Prostate gland (tissue), 2 donors: ENCODE data around the gene ZNF420.

Experiments
- CTCF ChIP-seq, 4 experiments: fragments of 200-600 bp in 2 of 4; fragments of 450-650 bp in 2 of 4; sonication (generic) in 2 of 4; IDR thresholded peaks; 1 replicate in 3 of 4; 2 replicates in 1 of 4; pipeline ENCODE4 v1.5.1; 2016 to 2019; ENCODE audit warnings: antibody characterized with exemption in 4 of 4, mild to moderate bottlenecking in 2 of 4, moderate library complexity in 2 of 4
- POLR2A ChIP-seq: fragments of 450-650 bp; IDR thresholded peaks from one replicate; pipeline ENCODE4 v1.6.1; 2016; ENCODE audit warnings: antibody characterized with exemption, mild to moderate bottlenecking

- TF ChIP-seq POLR2A, result no peak
- TF ChIP-seq CTCF (IDR thresholded peaks at IDR 0.05), result no peak
These were observed 21.5 kb upstream of the ZNF420 start for GRCh38 chr19:37056776-37057175.
